Mucosa of rectum (tissue), 2 donors: Measurements from ENCODE around the gene LYPD6.

Source experiments
- H3K27ac ChIP-seq, 2 donors: one replicate each; pipeline ENCODE4 v1.7.0; 2013; ENCODE audit warnings: inconsistent platforms in 2 of 2, low read depth in 2 of 2, low read length in 2 of 2
- H3K27me3 ChIP-seq, 2 donors: one replicate each; pipeline ENCODE4 v1.7.0; 2013; ENCODE audit warnings: low read length in 2 of 2; ENCODE audit not compliant: control insufficient read depth in 2 of 2, insufficient read depth in 2 of 2
- H3K36me3 ChIP-seq, 2 donors: one replicate each; pipeline ENCODE4 v1.7.0; 2013; ENCODE audit warnings: low read length in 2 of 2; ENCODE audit not compliant: control insufficient read depth in 2 of 2, insufficient read depth in 2 of 2
- H3K4me1 ChIP-seq, 2 donors: one replicate each; pipeline ENCODE4 v1.7.0; 2013; ENCODE audit warnings: low read length in 2 of 2, mild to moderate bottlenecking in 1 of 2; ENCODE audit not compliant: control insufficient read depth in 2 of 2, insufficient read depth in 2 of 2
- H3K4me3 ChIP-seq, 2 donors: one replicate each; pipeline ENCODE4 v1.7.0; 2013; ENCODE audit warnings: low read length in 2 of 2
- H3K9ac ChIP-seq, 2 donors: one replicate each; pipeline ENCODE4 v1.7.0; 2013; ENCODE audit warnings: low read length in 2 of 2, low read depth in 1 of 2, mild to moderate bottlenecking in 1 of 2
- H3K9me3 ChIP-seq, 2 donors: one replicate each; pipeline ENCODE4 v1.7.0; 2013; ENCODE audit warnings: low read length in 2 of 2; ENCODE audit not compliant: control insufficient read depth in 2 of 2
- donor health status: healthy.
- donor health status: Normal muscosa, but diverticular disease.

Gene LYPD6

GRCh38 chr2:149466635-149467034, 136.2 kb downstream of the LYPD6 start:
- Histone ChIP-seq H3K27ac (no peak overlapping the region), H3K36me3 (no peaks in the 10 kb centered on the region), H3K27me3 (no peaks in the 10 kb centered on the region), H3K9ac (no peak overlapping the region), H3K9me3 (no peaks in the 10 kb centered on the region), H3K4me3 (no peak overlapping the region), H3K4me1 (no peaks in the 10 kb centered on the region)

DNA sequence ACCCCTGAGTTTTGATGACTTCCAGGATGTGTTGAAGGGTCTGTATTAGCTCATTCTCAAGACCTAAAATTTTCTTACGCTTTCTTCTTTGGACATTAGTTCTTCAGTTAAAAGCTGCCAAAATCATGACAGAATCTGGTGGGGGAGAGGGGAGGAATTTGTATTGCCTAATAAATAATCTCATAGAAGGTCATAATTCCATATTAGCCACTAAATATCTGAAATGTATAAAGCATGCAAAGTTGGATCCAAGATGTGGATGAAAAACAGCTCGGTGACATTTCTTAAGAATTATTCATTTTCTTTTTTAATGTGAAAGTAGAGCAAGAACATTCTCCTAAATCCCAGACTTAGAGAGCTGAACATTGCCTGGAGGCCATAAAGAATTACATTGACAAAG, 137.0 kb downstream of the LYPD6 start:
- H3K27ac ChIP-seq, result no peak overlapping the region
- no peaks in the 10 kb centered on the region for H3K4me1 ChIP-seq
- no peak overlapping the region for H3K9ac ChIP-seq
- H3K4me3 ChIP-seq, result no peak overlapping the region
- H3K9me3 ChIP-seq, result no peaks in the 10 kb centered on the region
- H3K27me3 ChIP-seq, result no peaks in the 10 kb centered on the region
- H3K36me3 ChIP-seq, result no peaks in the 10 kb centered on the region

DNA sequence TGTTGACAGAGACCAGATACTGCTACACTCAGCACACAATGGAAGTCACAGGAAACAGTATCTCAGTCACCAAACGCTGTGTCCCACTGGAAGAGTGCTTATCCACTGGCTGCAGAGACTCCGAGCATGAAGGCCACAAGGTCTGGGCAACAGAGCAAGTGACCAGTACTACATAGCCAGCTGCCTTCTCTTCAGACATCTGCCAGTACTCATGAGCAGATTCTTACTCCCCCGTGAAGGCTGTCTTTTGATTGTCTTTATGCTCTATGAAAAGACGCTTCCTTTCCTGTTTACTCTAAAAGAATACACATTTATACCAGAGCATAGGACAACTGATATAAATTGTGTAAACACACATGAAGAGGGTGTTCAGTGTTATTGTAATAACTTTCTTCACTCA, 138.2 kb downstream of the LYPD6 start:
- Histone ChIP-seq H3K36me3 (no peaks in the 10 kb centered on the region), H3K27me3 (no peaks in the 10 kb centered on the region), H3K9me3 (no peaks in the 10 kb centered on the region), H3K27ac (no peak overlapping the region), H3K9ac (no peak overlapping the region), H3K4me1 (no peaks in the 10 kb centered on the region), H3K4me3 (no peak overlapping the region)

- H3K27ac ChIP-seq, result no peak overlapping the region
- no peaks in the 10 kb centered on the region for H3K36me3 ChIP-seq
- H3K4me1 ChIP-seq, result no peaks in the 10 kb centered on the region
- no peak overlapping the region for H3K4me3 ChIP-seq
- H3K27me3 ChIP-seq, result no peaks in the 10 kb centered on the region
- no peaks in the 10 kb centered on the region for H3K9me3 ChIP-seq
- H3K9ac ChIP-seq, result no peak overlapping the region
Measured at GRCh38 chr2:149470046-149470445, 139.7 kb downstream of the LYPD6 start.

- Histone ChIP-seq H3K27ac (no peak overlapping the region), H3K4me1 (no peaks in the 10 kb centered on the region)
Measured at GRCh38 chr2:149472413-149472812, 142.0 kb downstream of the LYPD6 start.

DNA sequence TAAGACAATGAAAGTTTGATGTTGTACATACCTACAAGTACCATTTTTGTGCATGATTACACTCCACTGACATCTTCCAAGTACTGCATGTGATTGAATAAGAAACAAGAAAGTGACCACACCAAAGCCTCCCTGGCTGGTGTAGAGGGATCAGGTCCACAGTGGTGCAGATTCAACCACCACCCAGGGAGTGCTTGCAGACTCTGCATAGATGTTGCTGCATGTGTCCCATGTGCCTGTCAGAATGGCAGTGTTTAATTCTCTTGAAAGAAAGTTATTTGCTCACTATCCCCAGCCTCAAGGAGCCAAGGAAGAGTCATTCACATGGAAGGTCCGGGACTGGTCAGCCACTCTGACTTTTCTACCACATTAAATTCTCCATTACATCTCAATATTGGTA, 142.7 kb downstream of the LYPD6 start:
- H3K27ac ChIP-seq, result no peak overlapping the region
- no peak overlapping the region for H3K4me3 ChIP-seq
- H3K27me3 ChIP-seq, result no peaks in the 10 kb centered on the region
- H3K36me3 ChIP-seq, result no peaks in the 10 kb centered on the region
- H3K9me3 ChIP-seq, result no peaks in the 10 kb centered on the region
- no peaks in the 10 kb centered on the region for H3K4me1 ChIP-seq
- no peak overlapping the region for H3K9ac ChIP-seq

More at GRCh38 chr2:149472413-149472812, 142.0 kb downstream of the LYPD6 start:
- Histone ChIP-seq H3K4me3 (no peak overlapping the region), H3K9ac (no peak overlapping the region), H3K9me3 (no peaks in the 10 kb centered on the region), H3K36me3 (no peaks in the 10 kb centered on the region), H3K27me3 (no peaks in the 10 kb centered on the region)

DNA sequence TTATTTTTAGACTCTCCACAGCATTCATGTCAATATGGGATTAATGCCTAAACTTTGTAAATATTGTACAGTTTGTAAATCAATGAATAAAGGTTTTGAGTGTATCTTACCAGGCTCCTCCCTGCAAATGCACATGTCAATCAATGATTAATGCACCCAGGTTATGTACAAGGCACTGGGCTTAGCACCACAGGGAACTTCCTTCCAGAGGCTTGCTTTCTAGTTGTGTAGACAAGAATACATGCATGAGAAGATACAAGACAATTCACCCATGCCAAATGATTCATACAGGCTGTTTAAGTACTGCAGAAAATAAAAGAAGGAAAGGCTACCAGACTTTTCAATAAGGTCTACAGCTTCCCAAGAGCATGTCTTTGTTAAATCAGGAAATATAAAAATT, 143.1 kb downstream of the LYPD6 start:
- Histone ChIP-seq H3K4me1 (no peaks in the 10 kb centered on the region), H3K4me3 (no peak overlapping the region), H3K36me3 (no peaks in the 10 kb centered on the region), H3K27me3 (no peaks in the 10 kb centered on the region), H3K9ac (no peak overlapping the region), H3K27ac (no peak overlapping the region), H3K9me3 (no peaks in the 10 kb centered on the region)

GRCh38 chr2:149483004-149483605, 152.7 kb downstream of the LYPD6 start:
- Histone ChIP-seq H3K27ac (no peak overlapping the region), H3K4me3 (no peak overlapping the region), H3K36me3 (no peaks in the 10 kb centered on the region), H3K9ac (no peak overlapping the region), H3K27me3 (no peaks in the 10 kb centered on the region), H3K4me1 (no peaks in the 10 kb centered on the region), H3K9me3 (no peaks in the 10 kb centered on the region)

GRCh38 chr2:149486664-149487063, 156.3 kb downstream of the LYPD6 start:
- H3K9me3 ChIP-seq, result no peaks in the 10 kb centered on the region
- H3K9ac ChIP-seq, result no peak overlapping the region
- H3K4me1 ChIP-seq, result no peaks in the 10 kb centered on the region
- no peak overlapping the region for H3K4me3 ChIP-seq
- no peaks in the 10 kb centered on the region for H3K27me3 ChIP-seq
- H3K27ac ChIP-seq, result no peak overlapping the region
- no peaks in the 10 kb centered on the region for H3K36me3 ChIP-seq

DNA sequence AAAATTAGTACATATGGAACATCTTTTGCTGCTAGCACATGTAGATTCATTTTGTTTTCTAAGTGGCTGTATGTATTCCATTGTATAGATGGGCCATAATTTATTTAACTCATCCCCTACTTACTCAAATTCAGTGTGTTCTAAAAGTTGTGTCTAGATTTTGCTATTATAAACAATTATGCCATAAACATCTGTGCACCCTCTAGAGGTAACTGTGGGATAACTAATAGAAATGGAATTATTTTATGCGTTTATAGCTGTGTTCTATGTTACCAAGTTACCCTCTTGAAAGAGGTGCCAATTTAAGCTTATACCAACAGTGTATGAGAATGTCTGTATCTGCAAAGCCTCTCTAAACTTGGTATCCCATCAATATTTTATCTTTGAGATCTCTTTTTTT, 156.8 kb downstream of the LYPD6 start:
- Histone ChIP-seq H3K27me3 (no peaks in the 10 kb centered on the region), H3K36me3 (no peaks in the 10 kb centered on the region), H3K4me1 (no peaks in the 10 kb centered on the region), H3K9me3 (no peaks in the 10 kb centered on the region), H3K27ac (no peak overlapping the region), H3K4me3 (no peak overlapping the region), H3K9ac (no peak overlapping the region)
